ENCODE measurements around the gene HLA-DPB1. TPM values are rescaled to one million over a fixed set of nuclear protein-coding genes. Genes with fewer than 3 reads are reported as not detected.

HLA-DPB1 gene
- total and polyA plus RNA-seq, 9 of the 15 experiments (the other 6 are each of a cell fraction or from before 2014, with no cell fraction given), result 0.07 to 1.2 (median 0.51) TPM

GRCh38 chr6:33076406-33076934 lies 680 bp downstream of the HLA-DPB1 start:
- Histone ChIP-seq H3K4me3 (no peak overlapping the region), H3K79me2 (ENCODE audit: control insufficient read depth, insufficient read depth, low read length) (no peaks in the 10 kb centered on the region), H3K9ac (ENCODE audit: insufficient read depth in 1 of 2, low read depth in 2 of 2, low read length in 2 of 2) (no peak overlapping the region), H2AFZ (ENCODE audit: low read depth, low read length) (no peak overlapping the region), H3K9me3 (replicated peaks; ENCODE audit: control insufficient read depth, insufficient read depth, low read depth, low read length) (no peaks in the 10 kb centered on the region), H3K4me1 (replicated peaks in 1 of 2; ENCODE audit: control insufficient read depth in 2 of 2, insufficient read depth in 2 of 2, low read length in 2 of 2) (peaks cover 0 to 6% of the 10 kb centered on the region in 2 experiments; a peak in 3 of 5 replicates), H3K4me2 (ENCODE audit: insufficient read depth, low read length) (no peak overlapping the region), H3K27me3 (ENCODE audit: control insufficient read depth in 2 of 2, insufficient read depth in 2 of 2, low read length in 2 of 2) (peaks cover 30 to 48% of the 10 kb centered on the region in 2 experiments), H4K20me1 (replicated peaks; ENCODE audit: control insufficient read depth, insufficient read depth, low read length) (no peaks in the 10 kb centered on the region), H3K9me1 (ENCODE audit: control insufficient read depth, insufficient read depth, low read length) (no peaks in the 10 kb centered on the region), H3K27ac (ENCODE audit: extremely low read depth, low read depth, low read length) (no peak overlapping the region), H3K36me3 (ENCODE audit: control insufficient read depth, insufficient read depth, low read length) (no peaks in the 10 kb centered on the region)
- POLR2A ChIA-PET, result interaction anchor here (0.6 kb wide), 2 partner anchors 176 to 241 kb away, joined by 3 read pairs; partner anchors contain the start of gene ZBTB22
- intact Hi-C loops (cut with micrococcal nuclease), result no loop called here
- TF ChIP-seq ELF2 (CRISPR knock-in tag; IDR thresholded peaks at IDR 0.05) (no peak), CEBPG (CRISPR knock-in tag; IDR thresholded peaks at IDR 0.05) (no peak), CEBPG (tag; conservative IDR thresholded peaks at IDR 0.05 in 1 of 2, IDR thresholded peaks at IDR 0.05 in 1 of 2) (no peak), PCBP1 (IDR thresholded peaks at IDR 0.05; ENCODE audit: low read depth, low read length, poor library complexity, severe bottlenecking) (no peak), DNMT1 (IDR thresholded peaks at IDR 0.05) (no peak), ZNF121 (CRISPR knock-in tag; conservative IDR thresholded peaks at IDR 0.05) (no peak), ZNF280A (IDR thresholded peaks at IDR 0.05; ENCODE audit: low read depth, partially characterized antibody) (no peak), FOSL1 (tag; conservative IDR thresholded peaks at IDR 0.05) (no peak), ZNF384 (IDR thresholded peaks at IDR 0.05; ENCODE audit: low read depth, low read length) (no peak)
- ATAC-seq, result no peak
- CTCF ChIA-PET (ENCODE audit: low intra/inter-chr PET ratio), result no interaction called here
- no peak for FAIRE-seq
- in situ Hi-C loops (cut with MboI), result no loop called here
- 3% methylated on average over 3 of the region's 3 CpGs for WGBS (ENCODE audit: insufficient coverage, low coverage, missing lambda C conversion rate)
- DNase-seq (ENCODE audit: extremely low read depth in 1 of 4, low spot score in 3 of 4), result no peak
- BruUV-seq (replicated peaks), result no TSS peak

Measured in K562 (cell line).